K562 (cell line): Measurements from ENCODE around the gene KNSTRN. TPM values are rescaled to one million over a fixed set of nuclear protein-coding genes. Genes with fewer than 3 reads are reported as not detected.

ENCODE experiments used
- ATAC-seq: fragments of 200-7000 bp; cut with Tn5 transposase; 3 replicates; pipeline ENCODE4 v1.9.1; 2020; ENCODE audit warnings: moderate library complexity
- BruUV-seq: library from RNA; stranded (reverse); fragments of 400-500 nt; replicated peaks from 2 replicates; lab custom pipeline; 2021; lab: Mats Ljungman, UMichigan
- CTCF ChIA-PET: fragments of 300-600 bp; formaldehyde crosslinking; extraction: SDS; loops from one replicate; lab custom pipeline; 2021; ENCODE audit warnings: low intra/inter-chr PET ratio; lab: Yijun Ruan, JAX
- POLR2A ChIA-PET: fragments of 300-600, 350-650 bp; sonication (Branson Sonifier 250); formaldehyde crosslinking; extraction: SDS; loops from one replicate; lab custom pipeline; 2021; ENCODE audit warnings: antibody characterized with exemption, inconsistent platforms; lab: Yijun Ruan, JAX
- DNase-seq, 4 experiments: peaks; one replicate each; pipeline versions ENCODE4 v3.0.0 to v3.0.0-alpha.2; 2011 to 2018; ENCODE audit warnings: low spot score in 3 of 4, mixed read lengths in 3 of 4; ENCODE audit errors: extremely low read depth in 1 of 4
- FAIRE-seq: peaks from 2 replicates; lab custom pipeline; 2011; peaks lifted over from hg19 to GRCh38; lab: Jason Lieb, UNC
- H2AFZ ChIP-seq: 2 replicates; pipeline ENCODE4 v1.6.0; 2011; ENCODE audit warnings: low read depth, low read length, control low read depth, inconsistent platforms
- H3K27ac ChIP-seq: fragments of 200-600 bp; 3 replicates; pipeline ENCODE4 v1.8.0; 2011; ENCODE audit warnings: low read depth, mild to moderate bottlenecking, control low read depth, inconsistent platforms, low read length, moderate library complexity, mixed read lengths; ENCODE audit errors: extremely low read depth
- H3K27me3 ChIP-seq, 2 experiments: fragments of 300-600 bp in 1 of 2; 2 replicates in 1 of 2; 3 replicates in 1 of 2; pipeline versions ENCODE4 v1.6.0 to v1.8.0; 2011; ENCODE audit warnings: inconsistent platforms in 2 of 2, low read length in 2 of 2, mild to moderate bottlenecking in 1 of 2, mixed read lengths in 1 of 2, moderate library complexity in 1 of 2; ENCODE audit not compliant: control insufficient read depth in 2 of 2, insufficient read depth in 2 of 2
- H3K36me3 ChIP-seq: fragments of 300-600 bp; 3 replicates; pipeline ENCODE4 v1.8.0; 2011; ENCODE audit warnings: mild to moderate bottlenecking, low read length, inconsistent platforms; ENCODE audit not compliant: control insufficient read depth, insufficient read depth
- H3K4me1 ChIP-seq, 2 experiments: fragments of 200-600 bp in 1 of 2; replicated peaks in 1 of 2; 2 replicates in 1 of 2; 3 replicates in 1 of 2; pipeline versions ENCODE4 v1.5.1 to v1.8.0; 2011; ENCODE audit warnings: inconsistent platforms in 2 of 2, low read length in 2 of 2, mild to moderate bottlenecking in 1 of 2, mixed read lengths in 1 of 2, moderate library complexity in 1 of 2; ENCODE audit not compliant: control insufficient read depth in 2 of 2, insufficient read depth in 2 of 2
- H3K4me2 ChIP-seq: 2 replicates; pipeline ENCODE4 v1.6.1; 2011; ENCODE audit warnings: low read length, control low read depth, inconsistent platforms, mixed read lengths; ENCODE audit not compliant: insufficient read depth
- H3K4me3 ChIP-seq: fragments of 200-600 bp; sonication (generic), shearing (Covaris generic); 2 replicates; pipeline ENCODE4 v1.5.1; 2016; ENCODE audit warnings: control low read depth, inconsistent platforms
- H3K79me2 ChIP-seq: fragments of 200-600 bp; 3 replicates; pipeline ENCODE4 v1.8.0; 2011; ENCODE audit warnings: low read length, inconsistent platforms; ENCODE audit not compliant: control insufficient read depth, insufficient read depth
- H3K9ac ChIP-seq, 2 experiments: 2 replicates each; pipeline versions ENCODE4 v1.6.0 to v1.6.1; 2011; ENCODE audit warnings: low read depth in 2 of 2, low read length in 2 of 2, control low read depth in 1 of 2, inconsistent platforms in 1 of 2, mild to moderate bottlenecking in 1 of 2, mixed read lengths in 1 of 2; ENCODE audit not compliant: insufficient read depth in 1 of 2
- H3K9me1 ChIP-seq: one replicate; pipeline ENCODE4 v1.6.0; 2011; ENCODE audit warnings: inconsistent platforms, mild to moderate bottlenecking, low read length, moderate library complexity; ENCODE audit not compliant: control insufficient read depth, insufficient read depth
- H3K9me3 ChIP-seq: replicated peaks from 2 replicates; pipeline ENCODE4 v1.5.1; 2011; ENCODE audit warnings: low read depth, low read length, inconsistent platforms; ENCODE audit not compliant: control insufficient read depth, insufficient read depth
- H4K20me1 ChIP-seq: replicated peaks from 2 replicates; pipeline ENCODE4 v1.6.1; 2011; ENCODE audit warnings: low read length, inconsistent platforms, mixed read lengths; ENCODE audit not compliant: control insufficient read depth, insufficient read depth
- CHD4 ChIP-seq: fragments of 200-600 bp; sonication (generic); IDR thresholded peaks from 3 replicates; pipeline ENCODE4 v1.6.1; 2012; ENCODE audit warnings: low read depth, mild to moderate bottlenecking, mixed read lengths, low read length, inconsistent platforms; ENCODE audit not compliant: insufficient read depth, insufficient replicate concordance, poor library complexity, severe bottlenecking
- E2F6 ChIP-seq, 2 experiments: IDR thresholded peaks; 2 replicates each; pipeline ENCODE4 v1.6.1; 2011; ENCODE audit warnings: borderline replicate concordance in 1 of 2, control low read depth in 1 of 2, low read depth in 1 of 2, low read length in 1 of 2, mild to moderate bottlenecking in 1 of 2, mixed read lengths in 1 of 2, moderate library complexity in 1 of 2; ENCODE audit not compliant: insufficient read depth in 1 of 2, insufficient read length in 1 of 2, poor library complexity in 1 of 2, severe bottlenecking in 1 of 2; ENCODE audit errors: extremely low read depth in 1 of 2
- HDAC1 ChIP-seq, 2 experiments: fragments of 450-650 bp; IDR thresholded peaks; 2 replicates each; pipeline ENCODE4 v1.6.1; 2016 to 2017; ENCODE audit warnings: inconsistent platforms in 1 of 2, mild to moderate bottlenecking in 1 of 2, moderate library complexity in 1 of 2
- MAZ ChIP-seq, 2 experiments: fragments of 450-650 bp in 1 of 2; sonication (generic) in 1 of 2; formaldehyde crosslinking; IDR thresholded peaks in 1 of 2; conservative IDR thresholded peaks in 1 of 2; 2 replicates each; pipeline versions ENCODE4 v1.4.0 to v1.5.0; 2020; ENCODE audit warnings: mild to moderate bottlenecking in 1 of 2, missing genetic modification reagents in 1 of 2
- MTF1 ChIP-seq: fragments of 250-450 bp; sonication (Bioruptor Pico); IDR thresholded peaks from 2 replicates; pipeline ENCODE4 v1.9.0; 2021; ENCODE audit warnings: moderate library complexity, mild to moderate bottlenecking, inconsistent platforms, borderline replicate concordance
- PHF8 ChIP-seq: fragments of 200-600 bp; sonication (generic); IDR thresholded peaks from 2 replicates; pipeline ENCODE4 v1.6.1; 2012; ENCODE audit warnings: mixed run types, mild to moderate bottlenecking, inconsistent platforms, low read length, moderate library complexity, borderline replicate concordance
- POLR2G ChIP-seq: fragments of 200-400 bp; formaldehyde crosslinking; IDR thresholded peaks from 2 replicates; pipeline ENCODE4 v1.6.1; 2017; ENCODE audit warnings: low read depth, mild to moderate bottlenecking, antibody characterized with exemption, low read length, moderate library complexity
- SIN3A ChIP-seq, 2 experiments: fragments of 150-350 bp in 1 of 2; IDR thresholded peaks; 2 replicates each; pipeline ENCODE4 v1.6.1; 2011 to 2016; ENCODE audit warnings: borderline replicate concordance in 2 of 2, low read depth in 2 of 2, low read length in 2 of 2, mild to moderate bottlenecking in 2 of 2, moderate library complexity in 2 of 2; ENCODE audit not compliant: control insufficient read depth in 1 of 2
- SMARCE1 ChIP-seq: fragments of 450-650 bp; IDR thresholded peaks from 2 replicates; pipeline ENCODE4 v1.7.1; 2016; ENCODE audit warnings: mild to moderate bottlenecking
- TBP ChIP-seq: optimal IDR thresholded peaks from 2 replicates; pipeline ENCODE3; 2011; ENCODE audit warnings: low read depth, low read length, improper control_type of control experiment
- ZNF592 ChIP-seq: fragments of 450-650 bp; IDR thresholded peaks from 2 replicates; pipeline ENCODE4 v1.6.1; 2017; ENCODE audit warnings: antibody characterized with exemption, mild to moderate bottlenecking
- WGBS: fragments of 100-300 bp; shearing (Covaris generic); methylation state at CpG from one replicate; pipeline ENCODE4 v1.1.6; 2016; ENCODE audit warnings: low coverage, mixed read lengths; ENCODE audit not compliant: insufficient coverage; ENCODE audit errors: missing lambda C conversion rate; 5-methylcytosine and 5-hydroxymethylcytosine counted together
- in situ Hi-C: fragments of 300-500 bp; cut with MboI; formaldehyde crosslinking; loops from 4 replicates; pipeline ENCODE4 v1.15.0; 2018; ENCODE audit warnings: inconsistent platforms, mixed read lengths
- intact Hi-C: fragments of 100-400 bp; cut with micrococcal nuclease; formaldehyde crosslinking; loops from 2 replicates; pipeline ENCODE4 v1.14.2; 2022
- polyA plus RNA-seq, 8 experiments: library from polyadenylated mRNA; depleted of rRNA in 4 of 8; stranded (reverse) in 5 of 8; unstranded in 3 of 8; fragments of >200 nt; fragmentation: Nextera tagmentation in 2 of 8; fragmentation: Illumina TruSeq in 1 of 8; extraction: Ambion mirVana in 2 of 8; extraction: Trizol in 1 of 8; gene quantifications; 2 replicates each; pipeline versions ENCODE4 v1.2.1 to v1.2.3, GENCODE V29; 2011 to 2014; ENCODE audit warnings: inconsistent platforms in 1 of 8, missing spikeins in 1 of 8
- total RNA-seq, 7 experiments: library from RNA; depleted of rRNA in 6 of 7; stranded (reverse); fragments of >200 nt in 6 of 7; fragmentation: Illumina TruSeq in 2 of 7; extraction: Trizol in 2 of 7; gene quantifications; 2 replicates each; pipeline versions ENCODE4 v1.2.1 to v1.2.3, GENCODE V29; 2011 to 2021; ENCODE audit warnings: low replicate concordance in 1 of 7

KNSTRN gene
- total and polyA plus RNA-seq, 9 of the 15 experiments (the other 6 are each of a cell fraction or from before 2014, with no cell fraction given) = 48.7 to 88.2 (median 66.3) TPM

- TF ChIP-seq ZNF592 (peak; percentile 61; the same call in 1 of the 2 replicates), PHF8 (peak; percentile 29; the same call in 1 of the 2 replicates)
Observed at GRCh38 chr15:40439461-40439959, 57.0 kb downstream of the KNSTRN start (continued).

- in situ Hi-C loops = no loop called here
- ATAC-seq (peak; percentile 72), FAIRE-seq (peak; percentile 94), DNase-seq (peak; percentile 69 to 89 (median 78))
- Histone ChIP-seq H3K4me2 (peak overlapping the region; percentile 85), H3K9me3 (no peaks in the 10 kb centered on the region), H2AFZ (peak overlapping the region; percentile 85), H3K27me3 (no peaks in the 10 kb centered on the region), H3K9ac (peak overlapping the region; percentile 81 to 88), H3K27ac (peak overlapping the region; percentile 78), H3K36me3 (peaks cover 13% of the 10 kb centered on the region; the same call in 2 of the 3 replicates), H3K9me1 (peaks cover 4% of the 10 kb centered on the region), H4K20me1 (peaks cover 23% of the 10 kb centered on the region), H3K79me2 (peaks cover 66% of the 10 kb centered on the region), H3K4me1 (peaks cover 59 to 77% of the 10 kb centered on the region in 2 experiments), H3K4me3 (peak overlapping the region; percentile 80)
- ChIA-PET POLR2A (interaction anchor here (0.7 to 8.4 kb wide), 8 partner anchors 11 to 750 kb away, joined by 3 to 89 read pairs (median 4); no protein-coding TSS in a partner anchor), CTCF (no interaction called here)
- 1% methylated on average over 15 of the region's 35 CpGs for whole genome bisulfite sequencing
- intact Hi-C loops = loop anchor here (2.0 to 5.0 kb wide), 2 partner anchors 31 to 67 kb away; partner anchors contain the start of gene CHST14
- TSS peak; percentile 54 for BruUV-seq
- TF ChIP-seq CHD4 = peak; percentile 40
- TF ChIP-seq MTF1 (CRISPR knock-in tag) = no peak
- peak; percentile 70 for TF ChIP-seq TBP
- peak in 1 of 2 experiments; percentile 72; a peak in 2 of 4 replicates for TF ChIP-seq HDAC1 (IDR thresholded peaks at IDR 0.05)
- TF ChIP-seq POLR2G = peak; percentile 0; the same call in 1 of the 2 replicates
- peak in 1 of 2 experiments; percentile 51; a peak in 1 of 4 replicates for TF ChIP-seq MAZ (CRISPR knock-in tag; conservative IDR thresholded peaks at IDR 0.05 in 1 of 2, IDR thresholded peaks at IDR 0.05 in 1 of 2)
- peak in 1 of 2 experiments; percentile 40 for TF ChIP-seq E2F6 (IDR thresholded peaks at IDR 0.05; ENCODE audit: borderline replicate concordance in 1 of 2, extremely low read depth in 1 of 2, insufficient read depth in 1 of 2, insufficient read length in 1 of 2, low read depth in 1 of 2, low read length in 1 of 2, poor library complexity in 1 of 2, severe bottlenecking in 1 of 2)
- peak; percentile 57 to 59; a peak in 2 of 4 replicates for TF ChIP-seq SIN3A (IDR thresholded peaks at IDR 0.05; ENCODE audit: borderline replicate concordance in 2 of 2, control insufficient read depth in 1 of 2, low read depth in 2 of 2, low read length in 2 of 2)
- 0 out of 2 replicates have a peak, but pooled peaks have one; percentile 28 for TF ChIP-seq SMARCE1
Observed at GRCh38 chr15:40439960-40440742, 57.6 kb downstream of the KNSTRN start.
